DMS153 treated with DMSO at 0.1 percent for 48 hours (cell line): ENCODE data around the gene EID3.
"Not testable (repeated sequence)": the region's sequence is repeated elsewhere in the genome, so short reads cannot be mapped to it uniquely, and the experiment has no call there.

Experiments used
- DNase-seq: peaks from one replicate; lab custom pipeline; 2025; ENCODE audit not compliant: unreplicated experiment; lab: John Stamatoyannopoulos, UW

The EID3 gene

GRCh38 chr12:104303538-104304151 is at the start of gene EID3:
TSS of gene EID3 (plus strand) at chr12:104303739. CDS start at chr12:104303935, 196 bp downstream.
- DNase-seq: peak; percentile 37

GRCh38 chr12:104257913-104258472 is 45.5 kb upstream of the EID3 start:
- no peak for DNase-seq

GRCh38 chr12:104258476-104259067 is 45.0 kb upstream of the EID3 start:
- DNase-seq: no peak

GRCh38 chr12:104263026-104263425 is 40.5 kb upstream of the EID3 start:
- no peak for DNase-seq

- peak; percentile 36 for DNase-seq
These were observed 39.8 kb upstream of the EID3 start for GRCh38 chr12:104263580-104264358.

GRCh38 chr12:104265436-104265835 is 38.1 kb upstream of the EID3 start:
- not testable (repeated sequence) for DNase-seq

GRCh38 chr12:104272938-104273337 is 30.6 kb upstream of the EID3 start:
- DNase-seq: no peak

- no peak for DNase-seq
These were observed 30.0 kb upstream of the EID3 start for GRCh38 chr12:104273503-104273902.

- no peak for DNase-seq
These were observed 28.7 kb upstream of the EID3 start for GRCh38 chr12:104274811-104275210.

- DNase-seq: peak; percentile 44
These were observed 27.9 kb upstream of the EID3 start for GRCh38 chr12:104275689-104276088.

GRCh38 chr12:104276273-104277131 is 27.0 kb upstream of the EID3 start:
- DNase-seq: peak; percentile 84

GRCh38 chr12:104279164-104279563 is 24.4 kb upstream of the EID3 start:
- no peak for DNase-seq

GRCh38 chr12:104280111-104280510 is 23.4 kb upstream of the EID3 start:
- no peak for DNase-seq

GRCh38 chr12:104280717-104281458 is 22.7 kb upstream of the EID3 start:
- DNase-seq: no peak

- no peak for DNase-seq
These were observed 21.9 kb upstream of the EID3 start for GRCh38 chr12:104281636-104282035.

- no peak for DNase-seq
These were observed 21.4 kb upstream of the EID3 start for GRCh38 chr12:104282109-104282508.

GRCh38 chr12:104285740-104286515 is 17.6 kb upstream of the EID3 start:
- DNase-seq: peak; percentile 30

GRCh38 chr12:104286516-104287482 is 16.7 kb upstream of the EID3 start:
- DNase-seq: peak; percentile 86
